ENCODE measurements around the gene GAL3ST3.

GAL3ST3 gene

DNA sequence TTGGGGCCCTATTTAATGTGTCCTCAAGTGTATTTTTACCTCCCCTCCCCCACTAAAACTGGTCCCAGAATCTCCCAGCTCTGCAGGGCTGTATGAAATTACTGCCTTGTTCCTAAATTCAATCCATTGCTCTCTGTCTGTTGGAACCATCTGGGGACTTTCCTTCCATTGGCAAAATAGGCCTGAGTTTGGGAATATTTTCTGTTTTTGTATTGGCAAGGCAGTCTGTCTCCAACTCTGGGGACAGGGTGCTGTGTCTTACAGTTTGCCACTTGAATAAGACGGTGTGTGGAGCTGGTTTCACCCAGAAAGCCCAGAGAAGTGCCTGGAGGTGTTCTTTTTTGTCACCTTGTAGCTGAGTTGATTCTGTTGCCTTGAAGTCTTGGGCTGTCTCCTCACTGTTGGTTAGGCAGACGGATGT, 22.4 kb upstream of the GAL3ST3 start:
- peaks cover 39% of the 10 kb centered on the region for H3K4me1 Mint-ChIP-seq
- TF ChIP-seq, protein P1, sequence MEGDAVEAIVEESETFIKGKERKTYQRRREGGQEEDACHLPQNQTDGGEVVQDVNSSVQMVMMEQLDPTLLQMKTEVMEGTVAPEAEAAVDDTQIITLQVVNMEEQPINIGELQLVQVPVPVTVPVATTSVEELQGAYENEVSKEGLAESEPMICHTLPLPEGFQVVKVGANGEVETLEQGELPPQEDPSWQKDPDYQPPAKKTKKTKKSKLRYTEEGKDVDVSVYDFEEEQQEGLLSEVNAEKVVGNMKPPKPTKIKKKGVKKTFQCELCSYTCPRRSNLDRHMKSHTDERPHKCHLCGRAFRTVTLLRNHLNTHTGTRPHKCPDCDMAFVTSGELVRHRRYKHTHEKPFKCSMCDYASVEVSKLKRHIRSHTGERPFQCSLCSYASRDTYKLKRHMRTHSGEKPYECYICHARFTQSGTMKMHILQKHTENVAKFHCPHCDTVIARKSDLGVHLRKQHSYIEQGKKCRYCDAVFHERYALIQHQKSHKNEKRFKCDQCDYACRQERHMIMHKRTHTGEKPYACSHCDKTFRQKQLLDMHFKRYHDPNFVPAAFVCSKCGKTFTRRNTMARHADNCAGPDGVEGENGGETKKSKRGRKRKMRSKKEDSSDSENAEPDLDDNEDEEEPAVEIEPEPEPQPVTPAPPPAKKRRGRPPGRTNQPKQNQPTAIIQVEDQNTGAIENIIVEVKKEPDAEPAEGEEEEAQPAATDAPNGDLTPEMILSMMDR (IDR thresholded peaks at IDR 0.05; ENCODE audit: unreplicated experiment in 3 of 3): no peak

GRCh38 chr11:66070604-66071380, 21.8 kb upstream of the GAL3ST3 start:
- peaks cover 5% of the 10 kb centered on the region for H3K27me3 Mint-ChIP-seq (ENCODE audit: low read depth)
- H3K27ac Mint-ChIP-seq: peak overlapping the region; percentile 72 to 89 (median 82)
- no peaks in the 10 kb centered on the region for H3K9me3 Mint-ChIP-seq
- peaks cover 39% of the 10 kb centered on the region for H3K4me1 Mint-ChIP-seq
- TF ChIP-seq, protein P1 (IDR thresholded peaks at IDR 0.05; ENCODE audit: unreplicated experiment in 3 of 3): no peak
- peak overlapping the region; percentile 91 to 92 (median 92) for H3K4me3 Mint-ChIP-seq
- peaks cover 45% of the 10 kb centered on the region for H3K36me3 Mint-ChIP-seq (ENCODE audit: low read depth)

More for the DNA sequence above, 22.4 kb upstream of the GAL3ST3 start:
- peak overlapping the region; percentile 91 to 92 (median 92) for H3K4me3 Mint-ChIP-seq
- H3K27me3 Mint-ChIP-seq (ENCODE audit: low read depth): peaks cover 5% of the 10 kb centered on the region
- H3K27ac Mint-ChIP-seq: peak overlapping the region; percentile 72 to 89 (median 82)
- peaks cover 44% of the 10 kb centered on the region for H3K36me3 Mint-ChIP-seq (ENCODE audit: low read depth)
- no peaks in the 10 kb centered on the region for H3K9me3 Mint-ChIP-seq

DNA sequence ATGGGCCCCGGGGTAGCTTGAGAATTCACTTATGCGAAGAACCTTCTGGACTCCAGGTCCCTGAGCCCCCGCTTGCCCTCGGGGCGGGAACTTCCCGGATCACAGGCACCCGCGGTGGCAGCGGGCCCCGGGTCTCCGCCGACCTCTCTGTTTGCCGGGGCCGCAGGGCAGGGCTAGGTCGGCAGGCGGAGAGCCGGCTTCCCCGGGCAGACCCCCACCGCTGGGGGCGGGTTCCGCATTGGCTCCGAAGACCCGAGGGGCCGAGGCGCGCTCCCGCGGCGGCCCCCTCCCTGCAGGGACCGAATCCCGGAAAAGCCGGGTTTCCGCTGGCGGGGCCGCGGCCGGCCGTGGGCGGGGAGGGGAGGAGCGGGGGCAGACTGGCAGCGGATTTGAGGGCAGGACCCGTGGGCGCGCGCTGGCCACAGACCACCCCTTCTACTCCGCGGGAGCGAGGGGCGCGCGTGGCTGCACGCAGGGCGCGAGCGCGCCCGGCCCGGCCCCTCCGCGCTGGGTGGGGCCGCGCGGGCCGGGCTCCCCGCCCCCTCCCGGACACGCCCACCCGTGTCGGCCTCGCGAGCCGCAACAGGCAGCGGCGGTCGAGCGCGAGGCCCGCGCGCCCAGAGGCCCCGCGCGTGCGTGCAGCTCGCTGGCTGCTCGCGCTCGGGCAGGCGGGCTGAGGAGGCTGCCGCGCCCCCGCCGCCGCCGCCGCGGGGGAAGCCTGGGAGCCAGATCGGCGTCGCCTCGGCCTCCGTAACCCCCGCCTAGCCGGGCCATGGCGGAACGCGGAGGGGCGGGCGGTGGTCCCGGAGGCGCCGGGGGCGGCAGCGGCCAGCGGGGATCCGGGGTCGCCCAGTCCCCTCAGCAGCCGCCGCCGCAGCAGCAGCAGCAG, 21.0 kb upstream of the GAL3ST3 start, which contains the start of gene PACS1:
TSS of gene PACS1 (plus strand) at position 558 of the 889 bp plus-strand sequence. CDS start at position 773, 215 bp downstream.
- H3K4me3 Mint-ChIP-seq: peak within 1 kb of the TSS; percentile 91 to 95 (median 92)
- TF ChIP-seq, protein P1 (IDR thresholded peaks at IDR 0.05; ENCODE audit: unreplicated experiment in 3 of 3): peak in 1 of 3 experiments; percentile 15
- no peaks in the 10 kb centered on the region for H3K9me3 Mint-ChIP-seq
- H3K4me1 Mint-ChIP-seq: peaks cover 39% of the 10 kb centered on the region
- peaks cover 51% of the 10 kb centered on the region for H3K36me3 Mint-ChIP-seq (ENCODE audit: low read depth)
- H3K27me3 Mint-ChIP-seq (ENCODE audit: low read depth): peaks cover 5% of the 10 kb centered on the region
- peak within 1 kb of the TSS; percentile 92 to 93 (median 92) for H3K27ac Mint-ChIP-seq

DNA sequence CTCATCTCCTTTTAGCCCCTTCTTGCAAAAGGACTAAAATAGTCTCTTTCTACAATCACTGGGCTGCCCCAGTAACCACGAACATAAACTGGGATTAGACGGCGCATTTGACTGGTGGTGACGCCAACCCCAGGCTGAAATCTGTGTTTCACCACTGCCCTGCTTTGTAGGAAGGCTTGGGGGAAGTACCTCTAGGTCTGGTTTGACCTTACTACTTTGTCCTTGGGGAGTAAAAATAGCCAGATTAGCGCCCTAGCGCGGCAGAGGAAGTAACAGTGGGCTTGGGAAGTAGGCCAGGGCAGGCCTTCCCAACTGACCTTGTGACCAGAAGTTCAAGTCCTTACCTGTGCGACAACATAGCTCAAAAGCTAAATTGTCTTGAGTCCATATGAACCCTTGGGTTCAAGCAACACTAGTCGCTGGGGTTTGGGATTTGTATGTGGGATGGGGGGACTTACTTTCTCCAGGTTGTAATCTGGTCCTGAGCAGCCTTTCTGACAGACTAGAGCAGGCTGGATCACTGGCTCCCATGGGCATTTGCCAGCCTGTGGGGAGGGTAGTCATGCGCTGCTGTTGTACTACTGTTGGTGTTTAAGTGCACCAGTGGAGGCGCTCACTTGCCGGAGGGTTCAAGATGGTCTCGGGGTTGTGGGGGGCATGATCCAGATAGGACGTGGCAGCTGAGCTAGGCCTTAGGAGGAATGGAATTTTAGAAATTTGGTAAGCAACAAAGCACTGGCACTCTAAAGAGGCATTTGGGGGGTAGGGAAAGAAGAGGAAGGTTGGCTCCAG, 20.2 kb upstream of the GAL3ST3 start:
- H3K27me3 Mint-ChIP-seq (ENCODE audit: low read depth): peaks cover 5% of the 10 kb centered on the region
- H3K9me3 Mint-ChIP-seq: no peaks in the 10 kb centered on the region
- TF ChIP-seq, protein P1 (IDR thresholded peaks at IDR 0.05; ENCODE audit: unreplicated experiment in 3 of 3): peak in 1 of 3 experiments; percentile 20
- H3K27ac Mint-ChIP-seq: peak overlapping the region; percentile 92 to 93 (median 92)
- peaks cover 39% of the 10 kb centered on the region for H3K4me1 Mint-ChIP-seq
- H3K36me3 Mint-ChIP-seq (ENCODE audit: low read depth): peaks cover 54% of the 10 kb centered on the region
- H3K4me3 Mint-ChIP-seq: peak overlapping the region; percentile 86 to 95 (median 88)

- H3K9me3 Mint-ChIP-seq: no peaks in the 10 kb centered on the region
- peaks cover 39% of the 10 kb centered on the region for H3K4me1 Mint-ChIP-seq
- H3K27ac Mint-ChIP-seq: peak overlapping the region; percentile 92 to 93 (median 92)
- H3K27me3 Mint-ChIP-seq (ENCODE audit: low read depth): peaks cover 5% of the 10 kb centered on the region
- peaks cover 59% of the 10 kb centered on the region for H3K36me3 Mint-ChIP-seq (ENCODE audit: low read depth)
- peak overlapping the region; percentile 86 to 95 (median 88) for H3K4me3 Mint-ChIP-seq
- TF ChIP-seq, protein P1 (IDR thresholded peaks at IDR 0.05; ENCODE audit: unreplicated experiment in 3 of 3): peak; percentile 88 to 92 (median 92)
Measured at GRCh38 chr11:66068154-66068821, 19.3 kb upstream of the GAL3ST3 start.
